Measurements from ENCODE around the gene PIK3R2. TPM values are rescaled to one million over a fixed set of nuclear protein-coding genes. Genes with fewer than 3 reads are reported as not detected.

PIK3R2 gene
- total RNA-seq, 1 experiment from 2014 or later: 33.8 TPM

DNA sequence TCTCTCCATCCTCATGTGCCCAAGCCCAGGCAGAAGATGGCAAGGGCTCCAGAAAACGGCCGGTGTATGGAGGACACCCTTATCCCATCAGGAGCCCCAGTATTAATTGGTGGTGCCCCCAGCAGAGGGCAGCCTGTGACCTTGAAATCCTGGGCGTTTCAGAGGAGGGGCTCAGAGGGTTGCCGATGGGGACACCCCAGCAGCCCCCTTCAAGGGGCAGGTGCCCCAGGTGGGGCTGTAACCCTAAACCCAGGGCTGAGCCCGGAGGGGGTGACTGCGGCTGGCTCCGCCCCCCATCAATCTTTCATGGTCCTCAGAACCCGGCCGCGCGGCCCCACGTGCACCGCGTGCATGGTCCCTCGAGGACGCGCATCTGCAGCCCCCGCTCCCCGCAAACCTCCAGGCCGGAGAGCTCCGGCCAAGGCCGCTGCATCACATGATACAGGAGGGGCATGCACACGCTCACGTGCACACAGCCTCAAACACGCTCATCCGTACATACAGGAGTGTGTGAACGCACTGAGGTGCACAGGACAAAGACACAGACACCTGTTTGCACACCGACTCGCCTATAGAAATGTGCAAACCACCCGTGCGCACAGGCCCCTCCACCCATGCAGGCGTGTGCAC lies 49.9 kb downstream of the PIK3R2 start:
- Mint-ChIP-seq H3K4me3 (ENCODE audit: unreplicated experiment) (peak overlapping the region; percentile 95), H3K4me1 (ENCODE audit: insufficient read depth, unreplicated experiment) (peaks cover 5% of the 10 kb centered on the region), H3K9me3 (ENCODE audit: unreplicated experiment) (no peaks in the 10 kb centered on the region), H3K27me3 (ENCODE audit: insufficient read depth, unreplicated experiment) (no peaks in the 10 kb centered on the region), H3K27ac (ENCODE audit: low read depth, unreplicated experiment) (no peak overlapping the region), H3K36me3 (ENCODE audit: insufficient read depth, unreplicated experiment) (peaks cover 25% of the 10 kb centered on the region)
- no TSS peak for BruUV-seq (replicated peaks)
- CTCF ChIA-PET: interaction anchor here (0.6 to 2.0 kb wide), 5 partner anchors 9 to 200 kb away, joined by 3 to 5 read pairs (median 4); no protein-coding TSS in a partner anchor
- no peak for DNase-seq (ENCODE audit: unreplicated experiment)
- TF ChIP-seq, protein P1, sequence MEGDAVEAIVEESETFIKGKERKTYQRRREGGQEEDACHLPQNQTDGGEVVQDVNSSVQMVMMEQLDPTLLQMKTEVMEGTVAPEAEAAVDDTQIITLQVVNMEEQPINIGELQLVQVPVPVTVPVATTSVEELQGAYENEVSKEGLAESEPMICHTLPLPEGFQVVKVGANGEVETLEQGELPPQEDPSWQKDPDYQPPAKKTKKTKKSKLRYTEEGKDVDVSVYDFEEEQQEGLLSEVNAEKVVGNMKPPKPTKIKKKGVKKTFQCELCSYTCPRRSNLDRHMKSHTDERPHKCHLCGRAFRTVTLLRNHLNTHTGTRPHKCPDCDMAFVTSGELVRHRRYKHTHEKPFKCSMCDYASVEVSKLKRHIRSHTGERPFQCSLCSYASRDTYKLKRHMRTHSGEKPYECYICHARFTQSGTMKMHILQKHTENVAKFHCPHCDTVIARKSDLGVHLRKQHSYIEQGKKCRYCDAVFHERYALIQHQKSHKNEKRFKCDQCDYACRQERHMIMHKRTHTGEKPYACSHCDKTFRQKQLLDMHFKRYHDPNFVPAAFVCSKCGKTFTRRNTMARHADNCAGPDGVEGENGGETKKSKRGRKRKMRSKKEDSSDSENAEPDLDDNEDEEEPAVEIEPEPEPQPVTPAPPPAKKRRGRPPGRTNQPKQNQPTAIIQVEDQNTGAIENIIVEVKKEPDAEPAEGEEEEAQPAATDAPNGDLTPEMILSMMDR (IDR thresholded peaks at IDR 0.05; ENCODE audit: unreplicated experiment): peak; percentile 9
- POLR2A ChIA-PET: interaction anchor here (0.6 to 5.6 kb wide), 13 partner anchors 10 to 182 kb away, joined by 3 to 147 read pairs (median 5); partner anchors contain the start of genes IFI30, JUND and MPV17L2
- intact Hi-C loops (cut with micrococcal nuclease): no loop called here

DNA sequence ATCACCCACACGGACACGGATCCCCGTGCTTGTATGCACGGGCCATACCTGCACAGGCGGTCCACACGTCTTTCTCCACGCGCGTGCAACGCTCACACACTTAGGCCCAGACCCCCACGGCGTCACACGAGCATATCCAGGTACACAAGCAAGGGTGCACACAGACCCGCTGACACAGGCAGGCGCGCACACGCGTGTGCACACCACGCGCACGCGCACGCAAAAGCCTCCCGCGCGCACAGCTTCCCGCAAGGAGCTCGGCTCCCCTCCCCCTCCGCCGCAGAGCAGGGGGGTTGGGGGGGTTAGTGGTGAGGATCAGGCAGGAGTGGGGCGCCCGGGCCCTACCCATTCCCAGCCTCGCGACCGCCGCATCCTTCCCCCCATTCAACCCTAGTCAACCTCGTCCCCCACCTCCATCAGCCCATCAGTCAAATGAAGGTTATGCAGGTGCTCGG lies 50.5 kb downstream of the PIK3R2 start:
- ChIA-PET POLR2A (interaction anchor here (0.6 to 5.6 kb wide), 19 partner anchors 10 to 870 kb away, joined by 3 to 147 read pairs (median 4); partner anchors contain the start of genes IFI30, JUND and MPV17L2), CTCF (interaction anchor here (0.6 to 1.7 kb wide), 4 partner anchors 10 to 201 kb away, joined by 3 to 5 read pairs (median 4); no protein-coding TSS in a partner anchor)
- Mint-ChIP-seq H3K27ac (ENCODE audit: low read depth, unreplicated experiment) (no peak overlapping the region), H3K4me3 (ENCODE audit: unreplicated experiment) (peak overlapping the region; percentile 95), H3K36me3 (ENCODE audit: insufficient read depth, unreplicated experiment) (peaks cover 19% of the 10 kb centered on the region), H3K9me3 (ENCODE audit: unreplicated experiment) (no peaks in the 10 kb centered on the region), H3K27me3 (ENCODE audit: insufficient read depth, unreplicated experiment) (no peaks in the 10 kb centered on the region), H3K4me1 (ENCODE audit: insufficient read depth, unreplicated experiment) (peaks cover 5% of the 10 kb centered on the region)
- intact Hi-C loops (cut with micrococcal nuclease): no loop called here
- no TSS peak for BruUV-seq (replicated peaks)
- TF ChIP-seq, protein P1 (IDR thresholded peaks at IDR 0.05; ENCODE audit: unreplicated experiment): no peak
- DNase-seq (ENCODE audit: unreplicated experiment): no peak

DNA sequence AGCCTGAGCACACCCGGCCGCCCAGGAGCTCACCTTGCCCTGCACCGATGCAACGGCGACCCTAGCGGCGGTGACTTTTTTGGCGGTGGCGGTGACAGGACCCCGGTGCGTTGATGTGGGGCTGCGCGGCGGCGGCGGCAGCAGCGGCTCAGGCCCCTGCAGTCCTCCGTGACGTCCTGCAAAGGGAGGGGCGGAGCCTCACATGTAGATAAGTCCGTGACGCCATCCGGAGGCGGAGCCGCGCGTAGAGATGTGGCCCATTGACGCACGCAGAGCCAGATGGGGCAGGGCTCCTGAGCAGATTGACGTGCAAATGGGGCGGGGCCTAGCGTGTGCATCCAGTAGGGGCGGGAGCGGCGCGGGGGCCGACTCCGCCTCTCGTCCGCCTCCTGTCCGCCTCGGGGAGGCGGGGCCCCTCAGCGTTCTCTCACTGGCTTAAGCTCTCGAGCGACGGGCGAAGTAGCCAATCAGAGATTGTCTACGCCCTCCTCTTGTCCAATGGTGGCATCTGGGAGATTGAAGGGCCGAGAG lies 51.0 kb downstream of the PIK3R2 start, which contains the start of gene RAB3A:
TSS of gene RAB3A (minus strand) at position 180 of the 531 bp plus-strand sequence. CDS start 1,302 bp downstream, outside the sequence.
- TF ChIP-seq, protein P1 (IDR thresholded peaks at IDR 0.05; ENCODE audit: unreplicated experiment): no peak
- peak within 1 kb of the TSS; percentile 95 for H3K4me3 Mint-ChIP-seq (ENCODE audit: unreplicated experiment)
- ChIA-PET POLR2A (interaction anchor here (0.6 to 5.6 kb wide), 23 partner anchors 11 to 870 kb away, joined by 3 to 147 read pairs (median 4); partner anchors contain the start of genes IFI30, JUND, MPV17L2 and PGPEP1), CTCF (interaction anchor here (1.0 to 2.2 kb wide), 3 partner anchors 43 to 91 kb away, joined by 3 to 8 read pairs (median 5); no protein-coding TSS in a partner anchor)
- intact Hi-C loops (cut with micrococcal nuclease): loop anchor here (1.0 kb wide), 2 partner anchors 48 to 124 kb away; no protein-coding TSS in a partner anchor
- BruUV-seq (replicated peaks): no TSS peak
- peak; percentile 100 for DNase-seq (ENCODE audit: unreplicated experiment)
- no peaks in the 10 kb centered on the region for H3K9me3 Mint-ChIP-seq (ENCODE audit: unreplicated experiment)
- H3K36me3 Mint-ChIP-seq (ENCODE audit: insufficient read depth, unreplicated experiment): peaks cover 15% of the 10 kb centered on the region
- H3K27me3 Mint-ChIP-seq (ENCODE audit: insufficient read depth, unreplicated experiment): no peaks in the 10 kb centered on the region
- H3K27ac Mint-ChIP-seq (ENCODE audit: low read depth, unreplicated experiment): peak within 1 kb of the TSS; percentile 95
- H3K4me1 Mint-ChIP-seq (ENCODE audit: insufficient read depth, unreplicated experiment): peaks cover 5% of the 10 kb centered on the region

Data from MCF 10A (cell line).